KMS-11 (cell line): Measurements from ENCODE around the gene EME2.
A peak's percentile ranks its signal among the peaks of the same experiment; 100 is the strongest.

Source experiments
- H2AFZ ChIP-seq: fragments of 200-600 bp; sonication (generic); 2 replicates; pipeline ENCODE4 v1.6.1; 2016; ENCODE audit warnings: antibody characterized with exemption, mixed run types, low read depth
- H3K27ac ChIP-seq: fragments of 200-600 bp; sonication (generic); 2 replicates; pipeline ENCODE4 v1.6.1; 2016; ENCODE audit warnings: mild to moderate bottlenecking, mixed run types
- H3K27me3 ChIP-seq: fragments of 200-600 bp; sonication (generic); 2 replicates; pipeline ENCODE4 v1.6.1; 2017; ENCODE audit warnings: mild to moderate bottlenecking, low read depth, mixed run types, moderate library complexity; ENCODE audit not compliant: insufficient read depth
- H3K36me3 ChIP-seq: fragments of 200-600 bp; sonication (generic); 2 replicates; pipeline ENCODE4 v1.6.1; 2017; ENCODE audit warnings: mild to moderate bottlenecking, mixed run types; ENCODE audit not compliant: insufficient read depth
- H3K4me1 ChIP-seq: fragments of 200-600 bp; sonication (generic); 2 replicates; pipeline ENCODE4 v1.6.1; 2016; ENCODE audit warnings: mild to moderate bottlenecking, low read depth, mixed run types; ENCODE audit not compliant: poor library complexity, severe bottlenecking
- H3K4me2 ChIP-seq: fragments of 200-600 bp; sonication (generic); 2 replicates; pipeline ENCODE4 v1.7.0; 2016; ENCODE audit warnings: mild to moderate bottlenecking, mixed run types
- H3K4me3 ChIP-seq: fragments of 200-600 bp; sonication (generic); IDR thresholded peaks from 2 replicates; pipeline ENCODE4 v1.6.1; 2017; ENCODE audit warnings: low read depth, low read length, mixed read lengths; ENCODE audit not compliant: insufficient read depth
- H3K79me2 ChIP-seq: fragments of 200-600 bp; sonication (generic); 2 replicates; pipeline ENCODE4 v1.6.1; 2016; ENCODE audit warnings: low read depth, mixed run types; ENCODE audit not compliant: insufficient read depth
- H3K9ac ChIP-seq: fragments of 200-600 bp; sonication (generic); 2 replicates; pipeline ENCODE4 v1.6.1; 2016; ENCODE audit warnings: mild to moderate bottlenecking, mixed run types
- H4K20me1 ChIP-seq: fragments of 200-600 bp; sonication (generic); 2 replicates; pipeline ENCODE4 v1.6.1; 2016; ENCODE audit warnings: mild to moderate bottlenecking, mixed run types; ENCODE audit not compliant: insufficient read depth
- CTCF ChIP-seq: fragments of 200-600 bp; sonication (generic); conservative IDR thresholded peaks from 2 replicates; pipeline ENCODE4 v1.6.1; 2017; ENCODE audit warnings: low read depth, mild to moderate bottlenecking, antibody characterized with exemption, low read length, moderate library complexity, mixed read lengths

Gene EME2

GRCh38 chr16:1772908-1773702 is 495 bp downstream of the EME2 start, which contains the start of gene MRPS34:
Gene MRPS34 (minus strand): TSS chr16:1773134. CDS start chr16:1773119, 15 bp downstream.
- H3K79me2 ChIP-seq, result peaks cover 41% of the 10 kb centered on the region
- TF ChIP-seq CTCF, result peak; percentile 77
- peak within 1 kb of the TSS; percentile 67 for H2AFZ ChIP-seq
- peak within 1 kb of the TSS; percentile 89 for H3K9ac ChIP-seq
- no peaks in the 10 kb centered on the region for H3K27me3 ChIP-seq
- peak within 1 kb of the TSS; percentile 82 for H3K27ac ChIP-seq
- peak within 1 kb of the TSS; percentile 99 for H3K4me2 ChIP-seq
- peaks cover 19% of the 10 kb centered on the region for H3K4me1 ChIP-seq
- H3K36me3 ChIP-seq, result no peaks in the 10 kb centered on the region
- H3K4me3 ChIP-seq, result no peak within 1 kb of the TSS
- no peaks in the 10 kb centered on the region for H4K20me1 ChIP-seq

GRCh38 chr16:1773703-1774447 is 1.3 kb downstream of the EME2 start:
- H4K20me1 ChIP-seq, result no peaks in the 10 kb centered on the region
- no peak overlapping the region for H3K4me3 ChIP-seq
- H3K4me2 ChIP-seq, result peak overlapping the region; percentile 99
- peak; percentile 39; the same call in 1 of the 2 replicates for TF ChIP-seq CTCF
- no peaks in the 10 kb centered on the region for H3K27me3 ChIP-seq
- peaks cover 41% of the 10 kb centered on the region for H3K79me2 ChIP-seq
- H3K9ac ChIP-seq, result peak overlapping the region; percentile 89; the same call in 1 of the 2 replicates
- no peaks in the 10 kb centered on the region for H3K36me3 ChIP-seq
- H2AFZ ChIP-seq, result peak overlapping the region; percentile 67; the same call in 1 of the 2 replicates
- peak overlapping the region; percentile 82 for H3K27ac ChIP-seq
- peaks cover 19% of the 10 kb centered on the region for H3K4me1 ChIP-seq

GRCh38 chr16:1774448-1774780 is 1.8 kb downstream of the EME2 start:
- H3K36me3 ChIP-seq, result no peaks in the 10 kb centered on the region
- H2AFZ ChIP-seq, result no peak overlapping the region
- peaks cover 41% of the 10 kb centered on the region for H3K79me2 ChIP-seq
- no peak for TF ChIP-seq CTCF
- H3K4me2 ChIP-seq, result peak overlapping the region; percentile 99
- H3K27ac ChIP-seq, result peak overlapping the region; percentile 82; the same call in 1 of the 2 replicates
- no peak overlapping the region for H3K4me3 ChIP-seq
- H3K9ac ChIP-seq, result peak overlapping the region; percentile 89; the same call in 1 of the 2 replicates
- H3K4me1 ChIP-seq, result peaks cover 19% of the 10 kb centered on the region
- H3K27me3 ChIP-seq, result no peaks in the 10 kb centered on the region
- H4K20me1 ChIP-seq, result no peaks in the 10 kb centered on the region

GRCh38 chr16:1775006-1775845 is 2.6 kb downstream of the EME2 start:
- Histone ChIP-seq H3K79me2 (peaks cover 41% of the 10 kb centered on the region), H3K27me3 (no peaks in the 10 kb centered on the region), H3K9ac (no peak overlapping the region), H4K20me1 (no peaks in the 10 kb centered on the region), H3K27ac (no peak overlapping the region), H3K36me3 (no peaks in the 10 kb centered on the region), H3K4me2 (peak overlapping the region; percentile 99; the same call in 1 of the 2 replicates), H3K4me3 (no peak overlapping the region), H3K4me1 (peaks cover 17% of the 10 kb centered on the region), H2AFZ (no peak overlapping the region)
- TF ChIP-seq CTCF, result no peak
